ENCODE measurements around the gene RIMBP2.
"Not testable (repeated sequence)": the region's sequence is repeated elsewhere in the genome, so short reads cannot be mapped to it uniquely, and the experiment has no call there.

Gene RIMBP2

DNA sequence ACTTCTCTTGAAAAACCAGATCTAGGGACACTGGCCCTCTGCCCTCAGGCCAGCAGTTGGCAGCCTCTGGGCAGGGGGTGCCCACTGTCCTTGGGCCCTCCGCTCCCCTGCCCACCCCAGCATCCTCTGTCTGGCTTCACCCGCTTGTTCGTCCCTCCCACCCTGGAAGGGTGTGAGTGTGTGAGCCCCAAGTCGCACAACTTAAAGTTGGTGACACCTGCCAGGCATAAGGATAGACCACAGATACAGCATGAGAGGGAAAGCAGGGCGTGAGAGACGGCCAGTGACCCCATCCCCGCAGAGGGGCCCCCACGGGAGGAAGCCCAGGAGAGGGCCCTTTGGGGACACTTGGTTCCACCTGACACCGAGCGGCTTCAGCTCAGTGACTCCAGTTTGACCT is 23.5 kb upstream of the RIMBP2 start:
- no peak for DNase-seq (ENCODE audit: low read depth)

DNA sequence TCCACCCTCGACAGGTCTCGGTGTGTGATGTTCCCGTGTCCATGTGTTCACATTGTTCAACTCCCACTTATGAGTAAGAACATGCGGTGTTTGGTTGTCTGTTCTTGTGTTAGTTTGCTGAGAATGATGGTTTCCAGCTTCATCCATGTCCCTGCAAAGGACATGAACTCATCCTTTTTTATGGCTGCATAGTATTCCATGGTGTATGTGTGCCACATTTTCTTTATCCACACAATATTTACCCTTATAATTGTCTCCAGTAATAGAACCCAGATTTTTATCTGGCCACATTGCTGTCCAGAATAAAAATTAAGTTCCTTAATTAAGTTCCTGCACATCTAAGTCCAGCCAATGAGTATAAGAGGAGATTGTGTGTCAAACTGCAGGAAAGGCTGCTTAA is 22.3 kb upstream of the RIMBP2 start:
- not testable (repeated sequence) for DNase-seq (ENCODE audit: low read depth)

DNA sequence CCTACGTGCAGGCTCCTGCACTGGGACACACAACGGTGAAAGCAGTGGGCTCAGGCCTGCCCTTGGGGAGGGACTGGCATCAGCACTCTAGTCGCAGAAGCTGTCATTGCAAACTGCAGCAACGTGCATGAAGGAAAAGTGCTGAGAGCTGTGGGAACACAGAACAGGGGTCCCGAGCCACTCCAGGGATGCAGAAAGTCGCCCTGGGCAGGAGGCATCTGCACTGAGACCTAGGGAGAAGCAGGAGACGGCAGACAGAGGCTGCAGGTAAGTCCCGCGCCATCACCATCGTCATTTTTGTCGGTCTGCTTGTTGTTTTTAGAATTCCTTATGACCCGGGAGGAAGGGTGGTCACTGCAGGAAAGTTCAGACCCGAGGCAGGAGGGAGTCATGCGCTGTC is 21.6 kb upstream of the RIMBP2 start:
- no peak for DNase-seq (ENCODE audit: low read depth)

DNA sequence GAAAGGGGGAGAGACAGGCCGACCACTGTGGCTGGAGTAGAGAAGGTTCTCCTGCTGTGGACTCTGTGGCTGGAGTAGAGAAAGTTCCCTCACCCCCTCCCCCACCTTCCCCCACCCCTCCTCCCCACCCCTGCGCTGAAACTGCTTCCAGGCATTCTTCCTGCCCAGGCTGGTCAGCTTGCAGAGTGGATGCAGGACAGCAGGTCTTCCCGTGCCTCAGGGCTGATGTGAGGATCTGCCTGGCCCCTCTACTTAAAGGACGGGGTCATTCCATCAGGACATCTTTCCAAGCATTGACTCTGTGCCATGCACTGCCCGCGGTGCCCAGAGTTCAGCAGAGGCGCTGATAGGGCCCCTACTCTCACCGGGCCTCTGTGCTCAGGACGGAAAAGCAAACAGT is 13.2 kb upstream of the RIMBP2 start:
- DNase-seq (ENCODE audit: low read depth): no peak

DNA sequence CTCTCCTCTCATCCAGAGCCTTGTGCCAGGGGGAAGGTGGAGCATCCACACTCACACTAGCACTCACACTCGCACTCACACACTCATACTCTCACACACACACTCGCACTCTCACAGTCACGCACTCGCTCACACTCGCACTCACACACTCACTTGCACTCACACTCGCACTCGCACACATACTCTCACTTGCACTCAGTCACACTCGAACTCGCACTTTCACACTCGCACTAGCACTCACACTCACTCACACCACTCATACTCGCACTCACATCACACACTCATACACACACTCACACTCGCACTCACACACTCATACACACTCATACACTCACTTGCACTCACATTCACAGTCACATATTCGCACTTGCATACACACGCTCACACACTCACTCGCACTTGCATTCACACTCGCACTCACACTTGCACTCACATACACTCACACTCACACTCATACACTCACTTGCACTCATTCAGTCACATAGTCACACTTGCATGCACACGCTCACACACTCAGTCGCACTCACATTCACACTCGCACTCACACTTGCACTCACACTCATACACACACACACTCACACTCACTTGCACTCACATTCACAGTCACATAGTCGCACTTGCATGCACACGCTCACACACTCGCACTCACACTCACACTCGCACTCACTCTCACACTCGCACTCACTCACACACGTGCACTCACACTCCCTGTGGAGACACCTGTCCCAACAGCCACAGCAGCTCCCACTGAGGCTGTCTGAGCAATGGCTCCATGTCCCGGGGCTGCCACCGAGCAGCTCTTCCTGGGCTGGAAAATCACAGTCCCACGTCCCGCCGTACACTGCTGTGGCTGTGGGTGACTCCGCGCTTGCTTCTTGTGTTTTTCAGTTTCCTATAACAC is 12.3 kb upstream of the RIMBP2 start:
- no peak for DNase-seq (ENCODE audit: low read depth)

DNA sequence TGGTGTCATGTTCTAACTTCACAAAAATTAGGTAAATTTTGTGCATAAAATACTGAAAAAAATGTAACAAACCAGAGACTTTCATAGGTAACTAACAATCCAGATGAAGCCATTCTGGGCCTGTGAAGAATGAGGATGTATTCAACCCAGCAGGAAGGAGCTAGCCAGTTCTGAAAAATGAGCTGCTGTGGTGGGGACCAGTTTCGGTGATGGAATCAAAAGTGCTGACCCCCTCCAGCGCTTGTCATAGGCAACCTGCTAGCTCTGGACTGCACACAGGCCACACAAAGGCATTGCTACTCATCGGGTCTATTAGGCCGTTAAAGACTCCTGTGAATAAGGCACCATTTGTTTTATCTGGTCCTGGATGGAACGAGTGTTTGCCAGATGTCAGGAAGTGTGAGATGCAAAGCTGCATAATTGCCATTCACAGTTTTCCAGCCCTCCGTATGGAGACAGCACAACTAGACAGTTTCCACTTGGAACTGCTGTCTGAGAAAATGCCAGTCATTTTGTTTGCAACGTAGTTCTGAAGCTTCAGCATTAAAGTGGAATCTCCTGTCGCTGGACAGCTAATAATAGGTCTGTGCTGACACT is 3.3 kb upstream of the RIMBP2 start:
- DNase-seq (ENCODE audit: low read depth): no peak

DNA sequence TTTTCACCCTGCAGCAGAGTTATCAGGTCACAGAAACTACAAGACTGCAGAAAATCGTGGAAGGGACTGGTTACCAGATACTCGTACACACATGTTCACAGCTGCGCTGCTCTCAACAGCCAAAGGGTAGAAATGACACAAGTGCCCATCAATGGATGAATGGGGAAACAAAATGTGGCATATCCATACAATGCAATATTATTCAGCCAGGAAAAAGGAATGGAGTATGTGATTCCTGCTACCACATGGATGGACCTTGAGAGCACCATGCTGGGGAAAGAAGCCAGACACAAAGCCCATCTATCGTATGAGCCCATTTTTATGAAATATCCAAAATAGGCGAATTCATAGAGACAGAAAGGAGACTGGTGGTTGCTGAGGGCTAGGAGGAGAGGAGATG is 1.7 kb upstream of the RIMBP2 start:
- no peak for DNase-seq (ENCODE audit: low read depth)

DNA sequence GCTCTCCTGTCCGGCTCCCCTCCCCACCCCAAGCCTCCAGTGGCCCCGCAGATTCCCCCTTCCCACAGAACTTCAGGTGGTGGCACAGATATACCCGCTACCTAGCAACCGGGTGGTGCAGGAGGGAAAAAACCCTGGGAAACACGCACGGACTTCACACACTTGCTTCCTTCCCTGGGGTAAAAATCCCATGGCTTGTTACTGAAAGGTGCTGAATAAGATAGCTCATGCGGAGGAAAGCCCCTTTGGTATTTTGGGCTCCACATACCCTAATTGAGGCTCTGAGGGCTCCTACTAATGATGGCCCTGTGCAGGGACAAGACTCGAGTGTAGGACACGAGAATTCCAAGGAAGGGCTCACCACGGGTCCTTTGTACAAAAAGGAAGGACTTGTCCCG is 869 bp upstream of the RIMBP2 start:
- no peak for DNase-seq (ENCODE audit: low read depth)

DNA sequence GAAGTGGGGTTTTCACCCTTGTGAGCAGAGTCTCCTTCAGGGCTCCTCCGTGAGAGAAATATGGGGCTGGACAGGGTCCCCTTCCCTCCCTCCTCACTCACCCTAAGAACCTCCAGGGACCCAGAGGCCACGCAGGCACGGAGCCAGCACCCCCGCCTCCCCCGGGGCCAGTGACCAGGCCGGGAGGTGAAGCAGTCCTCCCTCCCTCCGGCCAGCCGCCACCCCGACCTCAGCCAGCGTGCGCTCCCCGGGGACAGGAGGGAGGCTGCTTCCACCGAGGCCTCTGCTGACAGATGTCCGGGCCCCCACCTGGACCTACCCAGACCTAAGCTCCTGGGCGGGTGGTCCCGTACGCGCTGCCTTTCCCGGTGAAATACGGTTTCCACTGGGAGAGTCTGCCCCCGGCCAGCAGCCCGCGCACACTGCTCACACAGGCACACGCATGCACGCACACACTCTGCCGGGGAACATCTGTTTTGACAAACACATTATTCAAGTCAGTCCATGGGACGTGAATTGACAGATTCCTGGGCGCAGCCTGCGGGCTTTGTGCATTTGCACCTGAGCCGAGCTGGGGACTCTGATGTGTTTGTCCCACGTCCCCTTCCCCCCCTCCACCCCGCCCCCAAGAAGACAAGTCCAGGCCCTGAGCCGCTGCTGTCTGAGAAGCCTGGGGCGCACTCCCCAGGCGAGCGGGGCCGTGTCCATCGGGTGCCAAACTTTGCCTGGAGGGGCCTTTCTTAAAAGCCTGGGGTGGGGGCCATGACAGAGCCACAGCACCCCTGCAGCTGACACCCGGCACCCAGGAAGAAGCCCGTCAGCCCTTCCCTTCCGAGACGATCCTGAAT is 725 bp downstream of the RIMBP2 start:
- no peak for DNase-seq (ENCODE audit: low read depth)

DNA sequence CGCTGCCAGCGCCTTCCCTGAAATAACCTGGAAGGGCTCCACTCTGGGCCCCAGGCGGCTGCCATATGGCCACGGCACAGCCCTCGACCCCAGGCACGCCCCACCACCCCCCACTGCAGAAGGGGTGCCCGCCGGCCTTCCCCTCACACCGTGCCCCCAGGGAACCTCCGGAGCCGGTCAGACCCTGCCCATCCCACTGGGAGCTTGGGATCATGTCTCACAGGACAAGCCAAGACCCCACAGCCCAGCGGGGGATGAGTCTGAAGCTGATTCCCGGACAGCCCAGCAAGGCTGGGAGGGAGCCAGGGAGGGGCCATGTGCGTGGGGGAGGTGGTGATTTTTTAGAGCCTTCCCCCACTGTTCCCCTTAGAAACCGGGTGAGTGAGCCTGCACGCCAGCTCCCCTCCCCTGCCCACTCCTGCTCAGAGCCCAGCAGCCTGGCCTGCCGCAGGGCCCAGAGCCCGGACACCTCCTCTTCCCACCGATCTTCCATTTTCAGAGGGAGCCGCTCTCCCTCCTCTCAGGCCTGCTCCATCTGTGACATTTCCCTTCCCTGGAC is 1.4 kb downstream of the RIMBP2 start:
- no peak for DNase-seq (ENCODE audit: low read depth)

DNA sequence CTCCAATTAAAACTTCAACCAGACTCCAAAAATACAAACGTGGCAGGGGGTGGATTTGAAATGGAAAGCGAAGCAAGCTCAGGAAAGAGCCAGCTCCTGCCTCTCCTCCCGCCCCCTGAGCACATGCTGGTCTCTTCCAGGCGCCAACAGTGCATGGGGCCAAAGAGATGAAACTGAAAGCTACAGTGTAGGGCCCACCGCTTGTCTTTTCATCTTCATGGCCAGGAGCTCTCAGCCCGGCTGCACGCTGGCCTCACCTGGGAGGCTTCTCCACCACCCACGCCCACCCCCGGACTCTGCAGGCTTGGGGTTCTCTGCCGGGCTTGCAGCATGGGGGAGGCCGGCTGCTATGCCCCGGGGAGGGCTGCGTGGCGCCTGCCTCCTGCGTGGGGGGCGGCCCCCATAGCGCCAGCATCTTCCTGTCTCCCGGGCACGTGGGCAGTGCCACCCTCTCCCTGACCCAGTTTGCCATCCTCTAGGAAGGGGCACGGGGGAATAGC is 2.0 kb downstream of the RIMBP2 start:
- no peak for DNase-seq (ENCODE audit: low read depth)

DNA sequence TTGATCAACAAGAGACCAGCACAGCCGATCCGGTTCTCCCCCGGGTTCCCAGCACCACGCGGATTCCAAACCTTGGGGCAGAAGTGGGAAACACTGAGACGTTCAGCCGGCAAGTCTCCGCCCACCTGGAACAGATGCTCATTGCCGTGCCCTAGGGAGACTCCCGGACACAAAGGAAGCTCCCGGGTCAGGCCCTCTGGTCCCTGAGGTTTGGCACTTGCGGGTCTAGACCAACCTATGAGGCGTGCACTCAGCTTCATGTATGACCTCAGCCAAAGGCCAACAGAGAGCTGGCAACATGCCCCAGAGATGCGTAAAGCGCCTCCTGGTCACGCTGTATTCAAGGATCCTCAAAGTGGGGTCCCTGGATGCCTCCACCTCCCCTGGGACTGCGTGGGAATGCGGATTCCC is 2.5 kb downstream of the RIMBP2 start:
- DNase-seq (ENCODE audit: low read depth): no peak

DNA sequence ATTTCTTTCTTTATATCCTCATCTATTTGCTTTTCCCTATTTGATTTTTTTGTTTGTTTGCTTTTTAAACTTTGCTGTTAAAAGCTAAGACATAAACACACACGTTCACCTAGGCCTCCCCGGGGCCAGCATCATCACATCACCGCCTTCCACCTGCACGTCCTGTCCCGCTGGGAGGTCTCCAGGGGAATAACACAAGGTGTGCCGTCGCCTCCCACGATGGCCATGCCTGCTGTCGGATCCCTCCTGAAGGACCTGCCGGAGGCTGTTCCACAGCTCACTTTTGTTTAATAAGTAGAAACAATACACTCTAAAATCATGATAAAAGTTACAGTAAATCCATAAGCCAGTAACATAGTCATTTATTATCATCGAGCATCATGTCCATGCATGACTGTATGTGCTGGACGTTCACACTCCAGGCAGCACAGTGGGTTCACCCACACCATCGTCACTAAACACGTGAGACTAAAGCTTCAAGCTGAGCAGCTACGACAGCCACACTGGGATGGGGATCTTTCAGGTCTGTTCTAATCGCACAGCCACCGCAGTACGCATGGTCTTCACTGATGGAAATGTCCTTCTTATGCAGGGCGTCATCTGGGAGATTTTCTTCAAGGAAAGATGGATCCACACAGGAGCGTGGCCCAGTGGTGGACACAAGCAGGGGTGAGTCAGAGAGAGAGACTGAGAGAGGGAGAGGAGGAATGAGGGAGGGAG is 3.6 kb downstream of the RIMBP2 start:
- no peak for DNase-seq (ENCODE audit: low read depth)

DNA sequence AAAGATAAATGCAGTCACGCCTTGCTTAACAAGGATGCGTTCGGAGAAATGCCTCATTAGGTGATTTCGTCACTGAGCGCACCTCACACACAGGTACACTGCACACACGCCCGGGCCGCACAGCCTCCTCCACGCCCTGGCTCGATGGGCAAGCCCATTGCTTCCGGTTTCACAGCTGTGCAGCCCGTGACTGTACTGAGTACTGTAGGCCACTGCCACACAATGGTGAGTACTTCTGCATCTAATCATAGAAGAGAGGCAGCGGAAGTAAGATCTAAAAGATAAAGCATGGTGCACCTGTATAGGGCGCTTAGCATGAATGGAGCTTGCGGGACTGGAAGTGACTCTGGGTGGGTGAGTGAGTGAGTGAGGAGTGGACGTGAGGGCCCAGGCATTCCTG is 4.3 kb downstream of the RIMBP2 start:
- DNase-seq (ENCODE audit: low read depth): no peak

DNA sequence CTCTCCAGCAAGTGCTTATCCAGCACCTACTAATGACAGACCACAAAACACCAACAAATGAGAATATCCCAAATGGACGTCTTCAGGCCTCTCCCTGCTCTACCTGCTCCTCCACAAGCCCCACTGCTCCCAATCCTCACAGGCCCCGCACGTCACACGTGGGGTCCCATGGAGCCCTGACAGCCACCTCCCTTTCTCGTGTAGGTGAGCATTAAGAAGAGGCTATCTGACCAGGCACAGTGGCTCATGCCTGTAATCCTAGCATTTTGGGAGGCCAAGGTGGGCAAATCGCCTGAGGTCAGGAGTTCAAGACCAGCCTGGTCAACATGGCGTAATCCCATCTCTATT is 5.4 kb downstream of the RIMBP2 start:
- no peak for DNase-seq (ENCODE audit: low read depth)

DNA sequence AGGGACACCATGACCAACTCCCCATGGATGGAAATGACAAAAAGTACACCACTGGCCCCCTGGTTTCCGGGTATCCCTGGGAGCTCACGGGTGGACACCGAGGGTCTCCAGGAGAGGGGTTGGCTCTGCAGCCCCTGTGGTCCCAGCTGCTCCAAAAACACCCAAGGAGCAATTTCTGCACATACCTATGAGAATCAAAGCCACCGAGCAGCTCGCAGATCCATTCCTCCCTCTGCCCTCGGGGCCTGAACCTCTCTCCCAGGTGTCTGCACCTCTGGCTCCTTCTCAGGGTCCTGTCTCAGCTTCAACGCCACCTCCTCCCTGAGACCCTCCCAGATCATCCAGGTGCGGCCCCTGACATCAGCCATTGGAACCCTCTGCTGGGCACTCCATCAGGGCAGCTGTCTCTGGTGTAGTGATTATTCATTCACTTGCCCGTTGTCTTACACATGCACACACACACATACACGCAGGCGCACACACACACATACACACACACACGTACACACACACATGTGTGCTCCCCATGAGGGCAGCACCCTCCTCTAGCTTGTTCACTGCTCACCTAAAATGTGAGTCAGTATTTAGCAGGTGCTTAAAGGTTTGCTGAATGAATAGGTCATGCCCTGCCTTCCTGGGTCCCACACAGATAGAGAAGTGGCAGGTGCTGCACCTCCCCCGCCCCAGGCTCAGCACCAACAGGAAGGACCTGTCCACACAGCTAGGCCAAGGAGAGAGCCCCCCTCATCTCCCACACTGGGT is 5.9 kb downstream of the RIMBP2 start:
- no peak for DNase-seq (ENCODE audit: low read depth)

DNA sequence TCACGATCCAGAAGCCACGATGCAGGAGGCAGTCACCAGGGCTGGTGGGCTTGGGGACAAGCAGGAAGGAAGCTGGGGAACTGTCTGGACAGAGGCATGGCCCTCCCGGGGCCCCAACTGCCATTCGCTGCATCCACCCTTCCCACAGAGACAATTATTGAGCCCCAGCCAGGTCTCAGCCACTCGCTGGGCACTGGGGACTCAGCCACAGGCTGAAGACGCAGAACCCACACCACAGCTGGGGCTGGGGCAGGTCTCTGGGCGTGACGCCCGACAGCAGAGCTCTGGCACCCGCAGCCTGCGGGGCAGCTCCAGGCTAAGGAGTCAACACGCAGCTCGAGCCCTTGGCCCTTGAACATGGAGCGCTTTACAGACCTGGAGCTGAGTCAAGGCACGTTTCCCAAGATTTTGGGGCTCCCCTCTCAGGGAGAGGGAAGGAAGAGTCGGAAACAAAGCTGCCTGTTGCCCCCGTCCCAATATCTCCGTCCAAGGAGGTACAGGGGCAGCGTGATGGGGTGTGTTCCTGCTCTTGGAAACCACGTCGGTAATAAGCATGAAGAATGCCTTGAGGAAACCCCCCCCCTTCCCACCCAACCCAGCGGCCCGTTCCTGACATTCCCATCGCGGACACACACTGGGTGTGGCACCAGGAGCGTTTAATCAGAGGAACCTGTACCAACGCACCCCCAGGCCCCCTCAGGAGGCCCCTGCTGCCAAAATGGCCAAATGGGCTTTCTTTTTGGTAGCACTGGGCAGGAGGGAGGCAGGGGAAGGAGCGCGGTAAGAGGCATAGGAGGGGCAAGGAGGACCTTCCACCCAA is 6.7 kb downstream of the RIMBP2 start:
- no peak for DNase-seq (ENCODE audit: low read depth)

DNA sequence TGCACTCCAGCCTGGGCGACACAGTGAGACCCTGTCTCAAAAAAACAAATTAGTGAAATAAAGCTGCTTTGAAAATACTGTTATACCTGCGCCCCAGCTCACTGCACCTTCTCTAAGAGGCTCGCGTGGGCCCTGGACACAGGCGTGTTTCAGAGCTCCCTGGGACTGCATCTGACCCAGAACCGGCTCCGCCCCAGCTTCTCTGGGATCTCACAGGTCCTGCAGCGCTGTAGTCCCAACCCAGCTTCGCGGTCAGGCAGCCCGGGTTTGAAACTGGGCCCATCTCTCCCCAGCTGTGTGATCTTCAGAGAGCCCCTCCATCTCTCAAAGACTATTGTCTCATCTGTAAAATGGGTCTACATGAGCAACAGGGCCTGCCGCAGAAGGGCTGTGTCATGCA is 7.5 kb downstream of the RIMBP2 start:
- DNase-seq (ENCODE audit: low read depth): no peak

DNA sequence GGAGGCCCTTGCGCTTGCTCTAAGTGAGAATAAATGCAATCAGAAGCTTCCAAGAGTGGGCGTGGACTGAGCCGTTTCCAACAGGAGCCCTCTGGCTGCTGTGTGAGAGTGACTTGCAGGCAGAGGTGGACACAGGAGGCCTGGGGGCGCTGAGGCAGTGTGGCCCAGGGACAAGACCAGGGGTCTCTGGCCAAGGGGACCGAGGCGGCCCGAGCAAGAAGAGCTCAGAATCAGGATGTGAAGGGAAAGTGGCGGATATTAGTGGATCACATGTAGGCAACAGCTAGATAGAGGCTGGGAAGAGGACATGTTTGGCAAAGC is 8.6 kb downstream of the RIMBP2 start:
- DNase-seq (ENCODE audit: low read depth): no peak

DNA sequence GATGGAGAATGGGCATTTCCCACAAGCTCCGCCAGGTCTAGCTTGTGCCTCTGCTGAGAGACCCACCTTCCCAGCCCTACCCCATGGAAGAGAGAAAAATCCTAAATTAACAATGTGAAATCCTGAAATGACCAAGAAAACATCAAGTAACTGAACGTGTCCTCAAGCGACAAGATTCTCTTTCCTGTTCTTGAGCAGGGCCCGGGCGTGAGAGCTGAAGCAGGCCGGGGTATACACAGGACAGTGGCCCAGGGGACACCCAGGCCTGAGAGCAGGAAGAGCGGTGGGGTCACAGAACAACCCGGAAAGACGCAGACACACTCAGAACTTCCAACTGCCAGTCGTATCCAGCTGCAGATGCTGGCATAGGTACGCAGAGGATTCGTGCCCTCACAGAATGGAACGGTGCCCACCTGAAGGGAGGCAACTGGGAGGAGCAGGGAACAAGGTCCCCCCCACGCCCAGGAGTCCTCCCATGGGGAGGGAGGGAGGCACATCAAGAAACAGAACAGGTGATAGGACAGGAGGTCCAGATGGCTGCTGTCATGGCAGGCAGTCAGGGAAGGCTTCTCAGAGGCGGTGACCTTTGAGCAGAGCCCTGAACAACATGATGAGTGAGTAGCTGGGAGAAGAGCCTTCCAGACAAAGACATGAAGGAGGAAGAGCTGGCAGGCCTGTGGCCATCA is 9.1 kb downstream of the RIMBP2 start:
- DNase-seq (ENCODE audit: low read depth): no peak
